ENCODE results near the gene ASB18. TPM values are rescaled to one million over a fixed set of nuclear protein-coding genes. Genes with fewer than 3 reads are reported as not detected.

ASB18 gene
- total and polyA plus RNA-seq, 2 of the 4 experiments (the other 2 are of a cell fraction), result not detected

- no peak overlapping the region for H3K27ac ChIP-seq (ENCODE audit: insufficient read depth, low read length)
- CTCF ChIA-PET, result no interaction called here
- DNase-seq, result no peak
Measured at GRCh38 chr2:236242057-236242495, 22.1 kb downstream of the ASB18 start.

More at GRCh38 chr2:236242057-236242495, 22.1 kb downstream of the ASB18 start:
- Histone ChIP-seq H3K4ac (ENCODE audit: low read depth, low read length) (no peak overlapping the region), H2AK5ac (ENCODE audit: low read depth, low read length) (peak overlapping the region; percentile 56; the same call in 1 of the 2 replicates), H3K4me3 (ENCODE audit: insufficient read depth, low read depth, low read length) (no peak overlapping the region), H3K4me1 (ENCODE audit: control insufficient read depth, insufficient read depth, low read length) (peaks cover 13% of the 10 kb centered on the region), H3K36me3 (ENCODE audit: control insufficient read depth, insufficient read depth, low read length) (no peaks in the 10 kb centered on the region), H3K9ac (ENCODE audit: low read depth, low read length) (no peak overlapping the region), H2BK120ac (ENCODE audit: low read depth, low read length) (peak overlapping the region; percentile 64), H3K9me3 (ENCODE audit: control insufficient read depth, insufficient read depth, low read length) (no peaks in the 10 kb centered on the region; the same call in 1 of the 2 replicates), H2BK15ac (ENCODE audit: low read depth, low read length) (no peak overlapping the region), H3K27me3 (ENCODE audit: control insufficient read depth, insufficient read depth, low read length) (peaks cover 16% of the 10 kb centered on the region), H3K23ac (ENCODE audit: low read depth, low read length) (no peak overlapping the region), H4K91ac (ENCODE audit: insufficient read depth, low read depth, low read length) (no peak overlapping the region), H3K79me1 (ENCODE audit: low read depth in 1 of 2, low read length in 2 of 2) (no peaks in the 10 kb centered on the region), H2AFZ (replicated peaks; ENCODE audit: low read length, poor library complexity) (no peak overlapping the region), H2AK9ac (replicated peaks; ENCODE audit: low read depth, low read length, poor library complexity) (no peak overlapping the region), H4K8ac (ENCODE audit: low read depth in 2 of 2, low read length in 2 of 2) (peak overlapping the region in 1 of 2 experiments; percentile 37; a peak in 1 of 4 replicates), H2BK20ac (ENCODE audit: low read depth, low read length) (no peak overlapping the region; the same call in 1 of the 2 replicates), H3K18ac (ENCODE audit: low read depth, low read length) (no peak overlapping the region), H4K20me1 (ENCODE audit: insufficient read depth, low read length) (no peaks in the 10 kb centered on the region), H3K14ac (replicated peaks; ENCODE audit: low read depth, low read length) (peak overlapping the region; percentile 3; the same call in 1 of the 2 replicates), H4K5ac (ENCODE audit: low read depth, low read length) (no peak overlapping the region), H3K4me2 (ENCODE audit: low read depth, low read length) (no peak overlapping the region), H2BK5ac (ENCODE audit: low read depth, low read length, poor library complexity, severe bottlenecking) (peak overlapping the region; percentile 49), H3K9me1 (ENCODE audit: insufficient read depth, low read length) (no peaks in the 10 kb centered on the region), H3K56ac (ENCODE audit: extremely low read depth, insufficient read depth, low read length) (no peak overlapping the region)
- no peak for TF ChIP-seq RFX5 (IDR thresholded peaks at IDR 0.05; ENCODE audit: low read depth, low read length)
- no peak for TF ChIP-seq RAD21 (IDR thresholded peaks at IDR 0.05; ENCODE audit: low read length)
- TF ChIP-seq MAZ (IDR thresholded peaks at IDR 0.05; ENCODE audit: borderline replicate concordance, low read depth, low read length), result no peak
- no peak for TF ChIP-seq ELK1 (IDR thresholded peaks at IDR 0.05; ENCODE audit: borderline replicate concordance, low read depth, low read length)
- TF ChIP-seq CEBPB (IDR thresholded peaks at IDR 0.05; ENCODE audit: low read depth, low read length), result no peak
- no peak for TF ChIP-seq CTCF (conservative IDR thresholded peaks at IDR 0.05; ENCODE audit: low read depth, low read length)
- TF ChIP-seq BHLHE40 (IDR thresholded peaks at IDR 0.05; ENCODE audit: low read depth, low read length), result no peak
- no peak for TF ChIP-seq MAFK (IDR thresholded peaks at IDR 0.05; ENCODE audit: low read depth, low read length)
- no peak for TF ChIP-seq POLR2A (IDR thresholded peaks at IDR 0.05; ENCODE audit: low read depth, low read length)
- TF ChIP-seq CHD1 (IDR thresholded peaks at IDR 0.05; ENCODE audit: low read depth, low read length), result no peak
- no peak for TF ChIP-seq SMC3 (IDR thresholded peaks at IDR 0.05; ENCODE audit: low read depth, low read length)
- no peak for TF ChIP-seq RCOR1 (IDR thresholded peaks at IDR 0.05; ENCODE audit: insufficient replicate concordance, low read length)
- POLR2A ChIA-PET (ENCODE audit: unreplicated experiment), result no interaction called here
- no TSS peak for BruUV-seq (replicated peaks)
- 67% methylated on average over 6 of the region's 8 CpGs; no CpG with 5 or more reads in 1 of the 2 experiments for WGBS, 2 experiments (ENCODE audit: extremely low coverage in 2 of 2, insufficient read length in 1 of 2)
- ATAC-seq (ENCODE audit: low read depth), result no peak
- in situ Hi-C loops (cut with MboI; ENCODE audit: low sequenced_read_pairs), result no loop called here
- dilution Hi-C loops (cut with HindIII; ENCODE audit: low sequenced_read_pairs, unreplicated experiment), result no loop called here
- intact Hi-C loops (cut with micrococcal nuclease), result no loop called here
